GM21723 (cell line): ENCODE results near the gene FAM241A.
"Not testable (repeated sequence)": the region's sequence is repeated elsewhere in the genome, so short reads cannot be mapped to it uniquely, and the experiment has no call there.

Experiments
- ATAC-seq: cut with Tn5 transposase; IDR thresholded peaks from one replicate; pipeline ENCODE4 v1.9.1; 2021; ENCODE audit warnings: mild to moderate bottlenecking, moderate library complexity; ENCODE audit not compliant: unreplicated experiment

FAM241A gene

GRCh38 chr4:112172180-112172579 is 26.9 kb downstream of the FAM241A start:
- peak; percentile 84 for ATAC-seq

GRCh38 chr4:112173593-112174558 is 28.6 kb downstream of the FAM241A start:
- ATAC-seq: no peak

GRCh38 chr4:112175840-112176239 is 30.6 kb downstream of the FAM241A start:
- no peak for ATAC-seq

GRCh38 chr4:112176596-112176995 is 31.3 kb downstream of the FAM241A start:
- no peak for ATAC-seq

- not testable (repeated sequence) for ATAC-seq
Observed at GRCh38 chr4:112178741-112179140, 33.5 kb downstream of the FAM241A start.

GRCh38 chr4:112181358-112182000 is 36.2 kb downstream of the FAM241A start:
- ATAC-seq: no peak

GRCh38 chr4:112182604-112183003 is 37.4 kb downstream of the FAM241A start:
- no peak for ATAC-seq

GRCh38 chr4:112183252-112183651 is 38.0 kb downstream of the FAM241A start:
- ATAC-seq: no peak

GRCh38 chr4:112184438-112184837 is 39.2 kb downstream of the FAM241A start:
- ATAC-seq: no peak

GRCh38 chr4:112185334-112185733 is 40.1 kb downstream of the FAM241A start:
- peak; percentile 54 for ATAC-seq

GRCh38 chr4:112185740-112186670 is 40.8 kb downstream of the FAM241A start:
- no peak for ATAC-seq

- no peak for ATAC-seq
Observed at GRCh38 chr4:112189754-112190153, 44.5 kb downstream of the FAM241A start.

GRCh38 chr4:112190684-112191083 is 45.4 kb downstream of the FAM241A start:
- no peak for ATAC-seq

- no peak for ATAC-seq
Observed at GRCh38 chr4:112196461-112196860, 51.2 kb downstream of the FAM241A start.

- peak; percentile 5 for ATAC-seq
Observed at GRCh38 chr4:112199041-112199440, 53.8 kb downstream of the FAM241A start.

- ATAC-seq: no peak
Observed at GRCh38 chr4:112201915-112202505, 56.8 kb downstream of the FAM241A start.

GRCh38 chr4:112203593-112203992 is 58.3 kb downstream of the FAM241A start:
- no peak for ATAC-seq

GRCh38 chr4:112206431-112206830 is 61.2 kb downstream of the FAM241A start:
- no peak for ATAC-seq

- not testable (repeated sequence) for ATAC-seq
Observed at GRCh38 chr4:112208137-112209095, 63.2 kb downstream of the FAM241A start.
